Measurements from ENCODE around the gene SORCS3.

GRCh38 chr10:105063796-105064195, 422.7 kb downstream of the SORCS3 start:
- TF ChIP-seq CTCF (IDR thresholded peaks at IDR 0.05) (peak; percentile 68), POLR2AphosphoS5 (IDR thresholded peaks at IDR 0.05; ENCODE audit: low read depth, low read length) (no peak), TCF7L2 (IDR thresholded peaks at IDR 0.05; ENCODE audit: low read depth, low read length) (no peak)
